Keratinocyte (primary cell): ENCODE data around the gene NUP107. TPM values are rescaled to one million over a fixed set of nuclear protein-coding genes. Genes with fewer than 3 reads are reported as not detected.

Experiments
- DNase-seq: peaks from one replicate; pipeline ENCODE4 v3.0.0-alpha.2; 2011; ENCODE audit warnings: low read depth, missing footprints, low spot score
- FAIRE-seq: peaks from 2 replicates; lab custom pipeline; 2011; peaks lifted over from hg19 to GRCh38; lab: Jason Lieb, UNC
- H2AFZ ChIP-seq: 2 replicates; pipeline ENCODE4 v1.6.0; 2012; ENCODE audit warnings: low read length, control low read depth, inconsistent platforms; ENCODE audit not compliant: control insufficient read depth
- H3K27ac ChIP-seq: 2 replicates; pipeline ENCODE4 v1.5.1; 2011; ENCODE audit warnings: low read length; ENCODE audit not compliant: control insufficient read depth, insufficient read depth
- H3K27me3 ChIP-seq: 3 replicates; pipeline ENCODE4 v1.6.0; 2011; ENCODE audit warnings: low read length; ENCODE audit not compliant: control insufficient read depth, insufficient read depth; ENCODE audit errors: extremely low read depth
- H3K36me3 ChIP-seq, 2 experiments: 2 replicates in 1 of 2; 3 replicates in 1 of 2; pipeline ENCODE4 v1.5.1; 2011; ENCODE audit warnings: low read length in 2 of 2, mild to moderate bottlenecking in 1 of 2; ENCODE audit not compliant: control insufficient read depth in 2 of 2, insufficient read depth in 2 of 2; ENCODE audit errors: extremely low read depth in 1 of 2
- H3K4me1 ChIP-seq: 3 replicates; pipeline ENCODE4 v1.5.1; 2011; ENCODE audit warnings: low read length; ENCODE audit not compliant: control insufficient read depth, insufficient read depth; ENCODE audit errors: extremely low read depth
- H3K4me2 ChIP-seq: 3 replicates; pipeline ENCODE4 v1.6.0; 2011; ENCODE audit warnings: low read depth, low read length; ENCODE audit not compliant: control insufficient read depth, insufficient read depth; ENCODE audit errors: extremely low read depth
- H3K4me3 ChIP-seq, 3 experiments: fragments of 200-600 bp in 1 of 3; sonication (generic) in 1 of 3; 2 replicates in 2 of 3; 3 replicates in 1 of 3; pipeline ENCODE4 v1.5.1; 2011 to 2016; ENCODE audit warnings: low read length in 3 of 3, mild to moderate bottlenecking in 3 of 3, control low read depth in 2 of 3, inconsistent platforms in 1 of 3, low read depth in 1 of 3, mixed read lengths in 1 of 3, mixed run types in 1 of 3, moderate library complexity in 1 of 3; ENCODE audit not compliant: control insufficient read depth in 2 of 3, insufficient read depth in 2 of 3; ENCODE audit errors: extremely low read depth in 1 of 3
- H3K79me2 ChIP-seq: 2 replicates; pipeline ENCODE4 v1.6.0; 2012; ENCODE audit warnings: low read length; ENCODE audit not compliant: control insufficient read depth, insufficient read depth
- H3K9ac ChIP-seq: 3 replicates; pipeline ENCODE4 v1.6.0; 2011; ENCODE audit warnings: low read length; ENCODE audit not compliant: control insufficient read depth, insufficient read depth; ENCODE audit errors: extremely low read depth
- H3K9me1 ChIP-seq: 3 replicates; pipeline ENCODE4 v1.6.0; 2011; ENCODE audit warnings: low read length; ENCODE audit not compliant: control insufficient read depth, insufficient read depth; ENCODE audit errors: extremely low read depth
- H3K9me3 ChIP-seq: 2 replicates; pipeline ENCODE4 v1.5.1; 2012; ENCODE audit warnings: low read depth, low read length; ENCODE audit not compliant: control insufficient read depth
- H4K20me1 ChIP-seq: 3 replicates; pipeline ENCODE4 v1.6.0; 2011; ENCODE audit warnings: low read length; ENCODE audit not compliant: control insufficient read depth, insufficient read depth; ENCODE audit errors: extremely low read depth
- EZH2 ChIP-seq: IDR thresholded peaks from one replicate; pipeline ENCODE4 v1.6.1; 2012; ENCODE audit warnings: inconsistent platforms, mild to moderate bottlenecking, low read length, moderate library complexity
- dilution Hi-C: fragments of 300-500 bp; cut with MboI; formaldehyde crosslinking; loops from one replicate; pipeline ENCODE4 v1.7.0; 2020; ENCODE audit warnings: low sequenced_read_pairs; ENCODE audit not compliant: extremely low pct_ligation_motif_present
- polyA plus RNA-seq, 5 experiments: library from polyadenylated mRNA; depleted of rRNA in 3 of 5; stranded (reverse) in 3 of 5; stranded (forward) in 1 of 5; unstranded in 1 of 5; fragments of >200 nt; gene quantifications; 1 replicate in 1 of 5; 2 replicates in 3 of 5; 3 replicates in 1 of 5; pipeline versions ENCODE4 v1.2.1 to v1.2.3, GENCODE V29; 2011 to 2012; ENCODE audit warnings: missing spikeins in 2 of 5, low read depth in 1 of 5, low replicate concordance in 1 of 5
- TF ChIP-seq, protein P1 (sequence below), 3 experiments: IDR thresholded peaks in 1 of 3; conservative IDR thresholded peaks in 1 of 3; optimal IDR thresholded peaks in 1 of 3; 2 replicates in 2 of 3; 3 replicates in 1 of 3; pipeline versions ENCODE3 to v1.5.1; 2011; ENCODE audit warnings: low read length in 3 of 3, mild to moderate bottlenecking in 3 of 3, moderate library complexity in 2 of 3, control low read depth in 1 of 3, inconsistent platforms in 1 of 3; ENCODE audit not compliant: insufficient read depth in 2 of 3; ENCODE audit errors: extremely low read depth in 1 of 3

NUP107 gene
- polyA plus RNA-seq, 1 donor (not counting 4 experiments of a cell fraction or from before 2014, with no cell fraction given), result 71.7 TPM

DNA sequence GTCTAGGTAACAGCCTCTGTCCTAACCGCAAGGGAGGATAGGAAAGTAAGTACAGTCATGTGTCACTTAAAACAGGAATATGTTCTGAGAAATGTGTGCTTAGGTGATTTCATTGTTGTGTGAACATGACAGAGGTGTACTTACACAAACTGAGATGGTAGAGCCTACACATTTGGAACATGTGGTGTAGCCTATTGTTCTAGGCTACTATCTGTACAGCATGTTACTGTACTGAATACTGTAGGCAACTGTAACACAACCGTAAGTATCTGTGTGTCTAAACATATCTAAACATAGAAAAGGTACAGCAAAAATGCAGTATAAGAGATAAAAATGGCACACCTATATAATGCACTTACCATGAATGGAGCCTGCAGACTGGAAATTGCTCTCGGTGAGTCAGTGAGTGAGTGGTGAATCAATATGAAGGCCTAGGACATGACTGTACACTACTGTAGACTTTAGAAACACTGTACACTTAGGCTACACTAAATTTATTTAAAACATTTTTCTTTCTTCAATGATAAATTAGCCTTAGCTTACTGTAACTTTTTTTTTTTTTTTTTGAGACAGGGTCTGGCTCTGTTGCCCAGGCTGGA lies 108.0 kb downstream of the NUP107 start:
- H3K27ac ChIP-seq, result peak overlapping the region; percentile 56
- no peaks in the 10 kb centered on the region for H3K27me3 ChIP-seq
- dilution Hi-C loops, result no loop called here
- peak overlapping the region; percentile 29 for H3K4me2 ChIP-seq
- TF ChIP-seq, protein P1, sequence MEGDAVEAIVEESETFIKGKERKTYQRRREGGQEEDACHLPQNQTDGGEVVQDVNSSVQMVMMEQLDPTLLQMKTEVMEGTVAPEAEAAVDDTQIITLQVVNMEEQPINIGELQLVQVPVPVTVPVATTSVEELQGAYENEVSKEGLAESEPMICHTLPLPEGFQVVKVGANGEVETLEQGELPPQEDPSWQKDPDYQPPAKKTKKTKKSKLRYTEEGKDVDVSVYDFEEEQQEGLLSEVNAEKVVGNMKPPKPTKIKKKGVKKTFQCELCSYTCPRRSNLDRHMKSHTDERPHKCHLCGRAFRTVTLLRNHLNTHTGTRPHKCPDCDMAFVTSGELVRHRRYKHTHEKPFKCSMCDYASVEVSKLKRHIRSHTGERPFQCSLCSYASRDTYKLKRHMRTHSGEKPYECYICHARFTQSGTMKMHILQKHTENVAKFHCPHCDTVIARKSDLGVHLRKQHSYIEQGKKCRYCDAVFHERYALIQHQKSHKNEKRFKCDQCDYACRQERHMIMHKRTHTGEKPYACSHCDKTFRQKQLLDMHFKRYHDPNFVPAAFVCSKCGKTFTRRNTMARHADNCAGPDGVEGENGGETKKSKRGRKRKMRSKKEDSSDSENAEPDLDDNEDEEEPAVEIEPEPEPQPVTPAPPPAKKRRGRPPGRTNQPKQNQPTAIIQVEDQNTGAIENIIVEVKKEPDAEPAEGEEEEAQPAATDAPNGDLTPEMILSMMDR (optimal IDR thresholded peaks at IDR 0.05 in 1 of 3, IDR thresholded peaks at IDR 0.05 in 1 of 3, conservative IDR thresholded peaks at IDR 0.05 in 1 of 3; ENCODE audit: extremely low read depth in 1 of 3, insufficient read depth in 2 of 3, low read length in 3 of 3), result no peak
- TF ChIP-seq EZH2, result no peak
- peaks cover 9% of the 10 kb centered on the region for H3K4me1 ChIP-seq
- no peak overlapping the region for H3K9ac ChIP-seq
- H3K9me1 ChIP-seq, result no peaks in the 10 kb centered on the region
- FAIRE-seq (peak; percentile 62), DNase-seq (no peak)
- H4K20me1 ChIP-seq, result no peaks in the 10 kb centered on the region
- peak overlapping the region; percentile 63 for H2AFZ ChIP-seq
- H3K79me2 ChIP-seq, result no peaks in the 10 kb centered on the region
- no peaks in the 10 kb centered on the region for H3K9me3 ChIP-seq
- H3K36me3 ChIP-seq, result no peaks in the 10 kb centered on the region
- H3K4me3 ChIP-seq, result no peak overlapping the region

Other genes starting within 250 kb of the NUP107 start
- gene RAP1B, start 76.1 kb upstream of the NUP107 start, polyA plus RNA-seq, result 178 to 274 TPM (median 235 TPM) in 3 replicates
- 4.0 to 9.9 TPM (median 5.4 TPM) in 3 replicates for gene SLC35E3, start 59.2 kb downstream of the NUP107 start, polyA plus RNA-seq
- 24.0 to 55.0 TPM (median 28.0 TPM) in 3 replicates for gene MDM2, start 121.2 kb downstream of the NUP107 start, polyA plus RNA-seq
- gene CPM, start 246.2 kb downstream of the NUP107 start, polyA plus RNA-seq, result 1.3 to 2.7 TPM (median 2.5 TPM) in 3 replicates